GM21529 (cell line): Measurements from ENCODE around the gene SCLT1.
A peak's percentile ranks its signal among the peaks of the same experiment; 100 is the strongest.

Source experiments
- ATAC-seq: cut with Tn5 transposase; IDR thresholded peaks from one replicate; pipeline ENCODE4 v1.9.1; 2021; ENCODE audit not compliant: unreplicated experiment

SCLT1 gene

GRCh38 chr4:128877934-128878333 is 215.4 kb downstream of the SCLT1 start:
- ATAC-seq: no peak

- no peak for ATAC-seq
Observed at GRCh38 chr4:128876200-128876599, 217.1 kb downstream of the SCLT1 start.

- no peak for ATAC-seq
Observed at GRCh38 chr4:128871948-128872347, 221.4 kb downstream of the SCLT1 start.

- ATAC-seq: no peak
Observed at GRCh38 chr4:128869776-128870509, 223.4 kb downstream of the SCLT1 start.

- ATAC-seq: no peak
Observed at GRCh38 chr4:128868758-128869157, 224.6 kb downstream of the SCLT1 start.

GRCh38 chr4:128866691-128867090 is 226.6 kb downstream of the SCLT1 start:
- ATAC-seq: no peak

GRCh38 chr4:128866269-128866668 is 227.1 kb downstream of the SCLT1 start:
- no peak for ATAC-seq

GRCh38 chr4:128865132-128865531 is 228.2 kb downstream of the SCLT1 start:
- ATAC-seq: no peak

- ATAC-seq: peak; percentile 32
Observed at GRCh38 chr4:128863312-128864075, 229.8 kb downstream of the SCLT1 start.

GRCh38 chr4:128862608-128863311 is 230.6 kb downstream of the SCLT1 start:
- peak; percentile 68 for ATAC-seq

- peak; percentile 12 for ATAC-seq
Observed at GRCh38 chr4:128861856-128862518, 231.4 kb downstream of the SCLT1 start.

- no peak for ATAC-seq
Observed at GRCh38 chr4:128859887-128860677, 233.3 kb downstream of the SCLT1 start.

GRCh38 chr4:128858879-128859671 is 234.3 kb downstream of the SCLT1 start:
- no peak for ATAC-seq

- ATAC-seq: no peak
Observed at GRCh38 chr4:128856246-128856645, 237.1 kb downstream of the SCLT1 start.

- no peak for ATAC-seq
Observed at GRCh38 chr4:128855621-128856020, 237.7 kb downstream of the SCLT1 start.

GRCh38 chr4:128854433-128854832 is 238.9 kb downstream of the SCLT1 start:
- ATAC-seq: peak; percentile 71

GRCh38 chr4:128853741-128854140 is 239.6 kb downstream of the SCLT1 start:
- no peak for ATAC-seq

GRCh38 chr4:128850252-128850651 is 243.1 kb downstream of the SCLT1 start:
- ATAC-seq: no peak

GRCh38 chr4:128848461-128848860 is 244.9 kb downstream of the SCLT1 start:
- no peak for ATAC-seq
